Measurements from ENCODE around the gene RNU6-8. TPM values are rescaled to one million over a fixed set of nuclear protein-coding genes. Genes with fewer than 3 reads are reported as not detected.

RNU6-8 gene
- total RNA-seq, 1 donor from 2014 or later, result not detected

DNA sequence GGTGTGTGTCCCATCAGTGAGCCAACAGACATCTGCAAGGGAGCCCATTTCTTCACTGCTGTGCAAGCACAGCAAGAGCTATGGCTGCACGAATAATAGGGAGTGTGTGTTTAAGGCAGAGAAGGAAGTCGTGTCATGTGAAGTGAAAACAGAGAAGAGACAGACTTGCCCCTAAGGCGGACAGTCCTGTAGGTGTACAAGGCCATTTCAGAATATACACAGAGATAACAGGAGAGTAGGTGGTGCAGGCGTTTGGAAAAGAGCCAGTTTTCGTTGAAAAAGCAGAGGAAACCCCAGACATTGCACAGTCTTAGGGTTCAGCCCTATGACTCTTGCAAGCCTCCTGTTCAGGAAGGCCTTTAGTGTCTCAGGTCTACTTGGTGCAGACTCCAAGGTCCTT is 46.3 kb upstream of the RNU6-8 start:
- Histone ChIP-seq H3K27me3 (no peaks in the 10 kb centered on the region), H3K27ac (no peak overlapping the region), H3K36me3 (no peaks in the 10 kb centered on the region), H3K9me3 (no peaks in the 10 kb centered on the region), H3K4me3 (no peak overlapping the region), H3K4me1 (no peaks in the 10 kb centered on the region)
- no peak for DNase-seq
- ATAC-seq, result no peak
- TF ChIP-seq, protein P1, sequence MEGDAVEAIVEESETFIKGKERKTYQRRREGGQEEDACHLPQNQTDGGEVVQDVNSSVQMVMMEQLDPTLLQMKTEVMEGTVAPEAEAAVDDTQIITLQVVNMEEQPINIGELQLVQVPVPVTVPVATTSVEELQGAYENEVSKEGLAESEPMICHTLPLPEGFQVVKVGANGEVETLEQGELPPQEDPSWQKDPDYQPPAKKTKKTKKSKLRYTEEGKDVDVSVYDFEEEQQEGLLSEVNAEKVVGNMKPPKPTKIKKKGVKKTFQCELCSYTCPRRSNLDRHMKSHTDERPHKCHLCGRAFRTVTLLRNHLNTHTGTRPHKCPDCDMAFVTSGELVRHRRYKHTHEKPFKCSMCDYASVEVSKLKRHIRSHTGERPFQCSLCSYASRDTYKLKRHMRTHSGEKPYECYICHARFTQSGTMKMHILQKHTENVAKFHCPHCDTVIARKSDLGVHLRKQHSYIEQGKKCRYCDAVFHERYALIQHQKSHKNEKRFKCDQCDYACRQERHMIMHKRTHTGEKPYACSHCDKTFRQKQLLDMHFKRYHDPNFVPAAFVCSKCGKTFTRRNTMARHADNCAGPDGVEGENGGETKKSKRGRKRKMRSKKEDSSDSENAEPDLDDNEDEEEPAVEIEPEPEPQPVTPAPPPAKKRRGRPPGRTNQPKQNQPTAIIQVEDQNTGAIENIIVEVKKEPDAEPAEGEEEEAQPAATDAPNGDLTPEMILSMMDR (IDR thresholded peaks at IDR 0.05), result no peak
- intact Hi-C loops (cut with DNase I), result no loop called here

DNA sequence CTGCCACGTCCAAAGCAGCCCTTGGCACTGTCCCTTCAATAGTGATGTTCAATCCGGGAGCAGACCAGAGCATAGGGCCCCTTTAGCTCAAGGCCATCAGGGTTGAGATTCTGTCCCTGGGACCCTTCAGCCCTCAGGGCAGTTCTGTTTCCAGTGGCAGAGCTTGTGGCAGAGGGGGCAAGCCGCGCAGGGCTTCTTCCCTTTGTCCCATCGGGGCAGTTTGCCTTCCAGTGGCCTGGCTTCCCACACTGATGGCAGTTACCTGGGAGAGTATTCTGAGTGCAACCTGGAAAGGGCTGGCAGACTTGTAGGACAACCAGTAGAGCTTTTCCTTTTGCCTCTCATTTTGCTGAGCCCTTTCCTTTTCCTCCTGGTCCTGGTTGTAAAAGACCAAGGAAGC is 43.7 kb upstream of the RNU6-8 start:
- no peak overlapping the region for H3K4me3 ChIP-seq
- H3K9me3 ChIP-seq, result no peaks in the 10 kb centered on the region
- TF ChIP-seq, protein P1 (IDR thresholded peaks at IDR 0.05), result no peak
- H3K27ac ChIP-seq, result no peak overlapping the region
- ATAC-seq (no peak), DNase-seq (no peak)
- no peaks in the 10 kb centered on the region for H3K4me1 ChIP-seq
- H3K27me3 ChIP-seq, result no peaks in the 10 kb centered on the region
- intact Hi-C loops (cut with DNase I), result no loop called here
- H3K36me3 ChIP-seq, result no peaks in the 10 kb centered on the region

DNA sequence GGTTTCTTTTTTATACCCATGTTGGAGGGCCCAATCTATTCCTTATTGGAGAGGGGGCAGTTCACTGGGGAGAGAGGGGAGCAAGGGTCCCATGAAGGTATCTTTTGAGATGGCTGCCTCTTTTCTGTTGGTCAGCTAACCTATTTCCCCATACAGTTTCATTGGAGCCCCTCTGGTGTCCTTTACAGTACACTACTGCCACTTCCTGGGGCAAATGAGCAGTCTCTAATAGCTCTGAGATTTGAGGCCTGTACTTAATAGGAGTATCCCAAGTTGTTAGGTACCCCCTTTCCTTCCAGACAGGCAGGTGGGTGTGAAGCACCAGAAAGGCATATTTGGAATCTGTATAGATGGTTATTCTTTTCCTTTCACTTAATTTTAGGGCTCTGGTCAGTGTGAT is 41.3 kb upstream of the RNU6-8 start:
- no peak for ATAC-seq
- intact Hi-C loops (cut with DNase I), result no loop called here
- TF ChIP-seq, protein P1 (IDR thresholded peaks at IDR 0.05), result no peak
- H3K27ac ChIP-seq, result no peak overlapping the region
- H3K4me3 ChIP-seq, result no peak overlapping the region
- no peak for DNase-seq
- H3K4me1 ChIP-seq, result no peaks in the 10 kb centered on the region
- H3K36me3 ChIP-seq, result no peaks in the 10 kb centered on the region
- H3K9me3 ChIP-seq, result no peaks in the 10 kb centered on the region
- H3K27me3 ChIP-seq, result no peaks in the 10 kb centered on the region

DNA sequence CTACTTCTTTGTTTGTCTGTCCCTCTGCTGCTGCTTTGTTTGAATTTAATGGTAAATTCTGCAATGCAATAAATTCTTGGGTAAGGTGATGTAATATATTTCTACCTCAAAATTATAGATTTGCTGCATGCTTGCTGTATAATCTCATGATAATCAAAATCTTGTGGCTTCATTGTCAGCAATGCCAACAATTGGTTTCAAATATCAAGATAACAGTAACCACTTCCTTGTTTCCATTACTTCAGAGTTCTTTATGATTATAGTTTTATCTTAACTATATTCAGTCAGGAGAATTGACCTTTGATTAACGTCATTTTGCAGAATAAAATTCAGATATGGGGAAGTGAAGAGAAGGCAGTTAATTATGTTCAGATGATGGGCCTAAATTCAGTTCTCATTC is 30.2 kb upstream of the RNU6-8 start:
- DNase-seq (no peak), ATAC-seq (no peak)
- Histone ChIP-seq H3K9me3 (no peaks in the 10 kb centered on the region), H3K36me3 (no peaks in the 10 kb centered on the region), H3K27me3 (no peaks in the 10 kb centered on the region), H3K4me1 (no peaks in the 10 kb centered on the region), H3K4me3 (no peak overlapping the region), H3K27ac (no peak overlapping the region)
- TF ChIP-seq, protein P1 (IDR thresholded peaks at IDR 0.05), result no peak
- intact Hi-C loops (cut with DNase I), result no loop called here

DNA sequence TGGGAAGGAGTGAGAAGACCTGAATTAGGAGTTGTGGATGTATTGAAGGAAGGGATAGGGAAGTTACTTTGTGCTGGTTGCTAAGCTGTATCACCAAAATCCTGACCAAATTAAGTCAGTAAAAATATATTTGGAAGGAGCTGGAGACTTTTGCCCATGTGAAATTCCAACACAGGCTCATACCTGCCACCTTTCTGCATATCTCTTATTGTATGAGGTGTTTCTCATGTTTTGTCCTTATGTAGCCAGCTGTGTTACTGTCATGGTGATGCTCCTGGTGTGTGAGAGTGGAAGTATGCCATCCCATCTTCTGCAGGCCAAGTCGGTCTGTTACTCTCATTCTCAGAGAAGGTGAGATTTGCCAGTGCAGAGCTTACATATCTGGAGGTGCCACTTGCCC is 29.4 kb upstream of the RNU6-8 start:
- TF ChIP-seq, protein P1 (IDR thresholded peaks at IDR 0.05), result no peak
- Histone ChIP-seq H3K9me3 (no peaks in the 10 kb centered on the region), H3K4me1 (no peaks in the 10 kb centered on the region), H3K36me3 (no peaks in the 10 kb centered on the region), H3K4me3 (no peak overlapping the region), H3K27me3 (no peaks in the 10 kb centered on the region), H3K27ac (no peak overlapping the region)
- intact Hi-C loops (cut with DNase I), result no loop called here
- ATAC-seq, result no peak
- DNase-seq, result no peak

DNA sequence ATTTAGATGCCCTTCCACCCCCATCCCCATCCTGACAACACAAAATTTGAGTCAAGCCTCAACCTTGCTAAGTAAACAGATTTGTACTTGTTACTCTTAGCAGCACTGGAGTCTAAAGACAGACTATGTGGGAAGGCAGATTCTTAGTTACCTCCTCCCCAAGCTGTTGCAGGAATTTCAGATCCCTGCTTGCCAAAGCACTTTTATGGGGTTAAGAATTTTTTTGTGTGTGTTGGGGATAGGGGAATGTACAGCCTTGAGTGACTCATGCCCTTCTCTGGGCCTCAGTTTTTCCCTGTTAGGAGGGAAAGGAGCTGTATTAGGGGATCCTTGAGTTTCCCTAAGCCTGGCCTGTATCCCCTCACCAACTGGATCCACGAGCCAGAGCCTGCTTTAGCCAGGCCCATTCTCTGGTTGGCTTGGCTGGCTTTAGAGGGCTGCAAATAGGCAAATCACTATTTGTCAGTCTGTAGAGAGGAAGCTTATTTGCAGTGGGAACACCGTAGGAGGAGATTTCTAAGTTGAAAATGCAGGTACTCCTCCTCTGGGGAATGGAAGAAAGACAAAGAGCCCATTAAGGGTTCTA is 27.7 kb upstream of the RNU6-8 start:
- intact Hi-C loops (cut with DNase I), result no loop called here
- Histone ChIP-seq H3K27me3 (no peaks in the 10 kb centered on the region), H3K9me3 (no peaks in the 10 kb centered on the region), H3K27ac (no peak overlapping the region), H3K36me3 (no peaks in the 10 kb centered on the region), H3K4me3 (no peak overlapping the region), H3K4me1 (no peaks in the 10 kb centered on the region)
- peak; percentile 48 for ATAC-seq
- TF ChIP-seq, protein P1 (IDR thresholded peaks at IDR 0.05), result no peak
- no peak for DNase-seq

Measured in upper lobe of right lung (tissue), 1 donor.